GM18502 (cell line): ENCODE results near the gene RABGGTA.
"Not testable (repeated sequence)": the region's sequence is repeated elsewhere in the genome, so short reads cannot be mapped to it uniquely, and the experiment has no call there.

Experiments used
- ATAC-seq: cut with Tn5 transposase; IDR thresholded peaks from one replicate; pipeline ENCODE4 v1.9.1; 2021; ENCODE audit warnings: mild to moderate bottlenecking; ENCODE audit not compliant: unreplicated experiment, poor library complexity

The RABGGTA gene

DNA sequence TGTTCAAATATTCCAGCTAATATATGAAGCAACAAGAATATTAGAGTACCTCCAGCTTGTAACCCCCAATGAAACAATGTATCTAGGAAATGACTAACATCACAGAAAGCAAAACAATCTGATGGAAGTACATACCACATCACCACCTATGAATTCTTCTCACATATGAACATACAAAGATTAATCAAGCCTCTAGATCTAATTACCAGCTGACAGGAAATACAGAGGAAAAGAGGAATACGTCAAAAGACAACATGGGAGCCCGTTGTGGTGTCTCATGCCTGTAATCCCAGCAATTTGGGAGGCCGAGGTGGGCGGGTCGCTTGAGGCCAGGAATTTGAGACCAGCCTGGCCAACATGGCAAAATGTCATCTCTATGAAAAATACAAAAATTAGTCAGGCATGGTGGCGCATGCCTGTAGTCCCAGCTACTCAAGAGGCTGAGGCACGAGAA, 46.8 kb downstream of the RABGGTA start:
- ATAC-seq, result no peak

DNA sequence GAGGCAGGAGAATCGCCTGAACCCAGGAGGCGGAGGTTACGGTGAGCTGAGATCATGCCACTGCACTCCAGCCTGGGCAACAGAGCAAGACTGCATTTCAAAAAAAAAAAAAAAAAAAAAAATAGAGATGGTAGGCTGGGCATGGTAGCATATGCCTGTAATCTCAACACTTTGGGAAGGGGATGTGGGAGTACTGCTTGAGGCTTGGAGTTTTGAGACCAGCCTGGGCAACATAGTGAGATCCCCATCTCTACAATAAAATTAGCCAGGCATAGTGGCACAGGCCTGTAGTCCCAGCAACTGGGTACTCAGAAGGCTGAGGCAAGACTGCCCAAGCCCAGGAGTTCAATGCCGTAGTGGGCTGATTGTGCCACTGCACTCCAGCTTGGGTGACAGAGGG, 48.4 kb downstream of the RABGGTA start:
- not testable (repeated sequence) for ATAC-seq

DNA sequence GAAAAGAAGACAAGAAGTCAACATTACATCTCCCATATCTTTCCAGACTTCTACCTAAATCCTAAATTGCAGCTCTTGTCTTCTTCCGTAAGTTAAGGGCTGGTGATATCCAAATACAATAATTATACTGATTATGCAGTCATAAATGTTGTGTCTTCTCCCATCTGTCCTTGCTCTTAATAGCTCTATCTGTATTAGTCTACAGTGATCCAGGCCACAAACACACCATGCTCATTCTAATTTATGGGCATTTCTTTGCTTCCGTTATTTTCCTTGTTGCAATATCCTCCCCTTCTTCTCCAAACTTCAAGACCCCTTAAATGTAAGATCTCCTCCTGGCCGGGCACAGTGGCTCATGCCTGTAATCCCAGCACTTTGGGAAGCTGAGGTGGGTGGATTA, 51.9 kb downstream of the RABGGTA start:
- no peak for ATAC-seq

DNA sequence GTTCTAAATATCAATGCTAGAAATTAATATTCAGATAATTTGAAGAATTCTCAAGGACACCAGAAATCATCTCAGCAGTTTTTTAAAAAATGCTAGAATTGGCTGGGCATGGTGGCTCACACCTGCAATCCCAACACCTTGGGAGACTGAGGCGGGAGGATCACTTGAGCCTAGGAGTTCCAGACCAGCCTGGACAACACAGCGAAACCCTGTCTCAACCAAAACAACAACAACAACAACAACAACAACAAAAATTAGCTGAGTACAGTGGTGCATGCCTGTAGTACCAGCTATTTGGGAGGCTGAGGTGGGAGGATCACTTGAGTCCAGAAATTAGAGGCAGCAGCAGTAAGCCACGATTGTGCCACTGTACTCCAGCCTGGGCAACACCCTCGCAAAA, 52.3 kb downstream of the RABGGTA start:
- no peak for ATAC-seq

DNA sequence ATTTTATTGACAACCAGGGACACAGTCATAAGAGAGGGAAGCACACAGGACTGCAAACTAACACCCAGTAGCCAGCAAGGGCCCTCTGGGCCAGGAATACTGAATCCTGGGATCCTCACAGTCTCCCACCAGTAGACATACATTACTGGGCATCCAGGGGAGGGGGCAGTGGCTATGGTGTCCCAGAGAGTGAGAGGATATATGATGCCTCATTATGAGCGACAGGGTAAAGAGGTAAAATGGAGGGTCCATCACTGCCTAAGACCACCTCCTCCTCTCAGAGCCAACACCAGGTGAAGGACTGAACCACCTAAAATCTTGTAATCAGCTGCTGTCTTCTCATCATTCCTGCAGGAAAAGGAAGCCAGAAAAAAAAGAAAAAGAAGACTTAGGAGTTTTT, 54.5 kb downstream of the RABGGTA start:
- not testable (repeated sequence) for ATAC-seq

DNA sequence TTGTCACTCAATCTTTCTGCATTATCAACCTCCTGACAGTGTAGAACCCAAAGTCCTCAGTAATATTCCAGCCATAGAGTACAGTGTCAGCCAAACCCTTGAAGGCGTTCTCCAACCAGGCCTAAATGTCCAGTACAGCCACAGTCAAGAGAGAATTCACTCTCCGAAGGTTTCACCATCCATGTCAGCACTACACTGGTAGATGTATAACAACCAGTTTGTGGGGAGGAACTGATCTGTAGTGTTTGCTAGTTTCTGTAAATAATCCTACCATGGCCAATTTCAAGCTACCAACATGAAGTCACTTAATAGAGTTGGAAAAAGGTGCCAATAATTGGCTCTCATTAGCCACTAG, 55.1 kb downstream of the RABGGTA start:
- ATAC-seq, result no peak
